H1 (cell line): Measurements from ENCODE around the gene YEATS4. TPM values are rescaled to one million over a fixed set of nuclear protein-coding genes. Genes with fewer than 3 reads are reported as not detected.

Experiments
- CTCF ChIA-PET: fragments of 300-600 bp; sonication (Branson Sonifier 250); formaldehyde crosslinking; loops from one replicate; lab custom pipeline; 2021; ENCODE audit not compliant: partially characterized antibody; lab: Charles Lee
- POLR2A ChIA-PET: fragments of 300-600 bp; sonication (Branson Sonifier 250); formaldehyde crosslinking; loops from one replicate; lab custom pipeline; 2021; ENCODE audit warnings: inconsistent platforms; ENCODE audit not compliant: partially characterized antibody; lab: Charles Lee
- DNase-seq, 2 experiments: peaks; one replicate each; pipeline versions ENCODE4 v3.0.0 to v3.0.0-alpha.2; 2010 to 2022; ENCODE audit warnings: low spot score in 2 of 2, low read depth in 1 of 2, mixed read lengths in 1 of 2
- FAIRE-seq: peaks from 2 replicates; lab custom pipeline; 2011; peaks lifted over from hg19 to GRCh38; lab: Jason Lieb, UNC
- H2AFZ ChIP-seq: 2 replicates; pipeline ENCODE4 v1.8.1; 2012; ENCODE audit warnings: low read length, inconsistent platforms
- H2AK5ac ChIP-seq: 2 replicates; pipeline ENCODE4 v1.6.1; 2013; ENCODE audit warnings: low read depth, low read length
- H2BK120ac ChIP-seq: replicated peaks from 2 replicates; pipeline ENCODE3; 2013; ENCODE audit warnings: low read depth, low read length, inconsistent platforms
- H2BK12ac ChIP-seq: 2 replicates; pipeline ENCODE4 v1.6.1; 2013; ENCODE audit warnings: low read depth, low read length
- H2BK15ac ChIP-seq: 2 replicates; pipeline ENCODE4 v1.6.1; 2013; ENCODE audit warnings: low read length
- H2BK20ac ChIP-seq: 2 replicates; pipeline ENCODE4 v1.6.1; 2013; ENCODE audit warnings: low read length
- H2BK5ac ChIP-seq: 2 replicates; pipeline ENCODE4 v1.6.1; 2013; ENCODE audit warnings: low read depth, low read length
- H3K14ac ChIP-seq: 2 replicates; pipeline ENCODE4 v1.6.1; 2013; ENCODE audit warnings: inconsistent platforms; ENCODE audit not compliant: insufficient read length
- H3K18ac ChIP-seq: 2 replicates; pipeline ENCODE4 v1.6.1; 2013; ENCODE audit warnings: low read length; ENCODE audit errors: extremely low read depth
- H3K23ac ChIP-seq: 2 replicates; pipeline ENCODE4 v1.6.1; 2013; ENCODE audit warnings: inconsistent platforms; ENCODE audit not compliant: insufficient read length
- H3K23me2 ChIP-seq: 2 replicates; pipeline ENCODE4 v1.6.1; 2013; ENCODE audit warnings: low read depth, low read length
- H3K27ac ChIP-seq: 2 replicates; pipeline ENCODE4 v1.6.1; 2011; ENCODE audit warnings: low read depth, low read length, inconsistent platforms
- H3K27me3 ChIP-seq, 4 experiments: replicated peaks in 1 of 4; 1 replicate in 1 of 4; 2 replicates in 3 of 4; pipeline versions ENCODE4 v1.6.1 to v1.8.1; 2011 to 2013; ENCODE audit warnings: low read length in 3 of 4, mild to moderate bottlenecking in 3 of 4, inconsistent platforms in 2 of 4, mixed read lengths in 2 of 4, moderate library complexity in 1 of 4; ENCODE audit not compliant: control insufficient read depth in 3 of 4, insufficient read depth in 3 of 4; ENCODE audit errors: extremely low read depth in 1 of 4
- H3K36me3 ChIP-seq, 4 experiments: 2 replicates each; pipeline versions ENCODE4 v1.6.1 to v1.8.1; 2011 to 2013; ENCODE audit warnings: mild to moderate bottlenecking in 4 of 4, low read length in 3 of 4, moderate library complexity in 2 of 4, control low read depth in 1 of 4, inconsistent platforms in 1 of 4; ENCODE audit not compliant: insufficient read depth in 4 of 4, control insufficient read depth in 2 of 4
- H3K4ac ChIP-seq: replicated peaks from 2 replicates; pipeline ENCODE3; 2013; ENCODE audit warnings: low read length, low read depth, mixed read lengths, inconsistent platforms; ENCODE audit not compliant: insufficient read length
- H3K4me1 ChIP-seq, 4 experiments: replicated peaks in 1 of 4; 1 replicate in 1 of 4; 2 replicates in 3 of 4; pipeline versions ENCODE4 v1.6.1 to v1.8.1; 2011 to 2013; ENCODE audit warnings: low read length in 3 of 4, inconsistent platforms in 2 of 4, mixed read lengths in 1 of 4; ENCODE audit not compliant: insufficient read depth in 4 of 4, control insufficient read depth in 3 of 4
- H3K4me2 ChIP-seq, 2 experiments: 2 replicates each; pipeline versions ENCODE4 v1.6.1 to v1.8.1; 2011 to 2013; ENCODE audit warnings: low read depth in 2 of 2, low read length in 2 of 2, control low read depth in 1 of 2, inconsistent platforms in 1 of 2, mild to moderate bottlenecking in 1 of 2; ENCODE audit not compliant: insufficient read depth in 1 of 2
- H3K4me3 ChIP-seq, 4 experiments: fragments of 200-600, 300-600 bp in 1 of 4; sonication (generic), shearing (Covaris generic), sonication (Bioruptor Twin) in 1 of 4; 2 replicates each; pipeline versions ENCODE4 v1.5.1 to v1.8.1; 2011 to 2016; ENCODE audit warnings: low read length in 4 of 4, low read depth in 3 of 4, control low read depth in 2 of 4, inconsistent platforms in 2 of 4, mild to moderate bottlenecking in 2 of 4, mixed read lengths in 1 of 4, moderate library complexity in 1 of 4; ENCODE audit not compliant: insufficient read depth in 2 of 4; ENCODE audit errors: extremely low read depth in 1 of 4
- H3K56ac ChIP-seq: replicated peaks from 2 replicates; pipeline ENCODE3; 2013; ENCODE audit warnings: low read depth, mild to moderate bottlenecking, mixed read lengths, low read length, inconsistent platforms; ENCODE audit not compliant: insufficient read length
- H3K79me1 ChIP-seq: 2 replicates; pipeline ENCODE4 v1.6.1; 2013; ENCODE audit warnings: low read depth, low read length, control low read depth
- H3K79me2 ChIP-seq, 2 experiments: 2 replicates each; pipeline versions ENCODE4 v1.6.1 to v1.8.1; 2012 to 2013; ENCODE audit warnings: low read length in 2 of 2, mild to moderate bottlenecking in 2 of 2, inconsistent platforms in 1 of 2; ENCODE audit not compliant: insufficient read depth in 2 of 2, control insufficient read depth in 1 of 2
- H3K9ac ChIP-seq, 4 experiments: replicated peaks in 1 of 4; 1 replicate in 1 of 4; 2 replicates in 3 of 4; pipeline versions ENCODE4 v1.6.1 to v1.8.1; 2011 to 2013; ENCODE audit warnings: low read depth in 3 of 4, low read length in 3 of 4, control low read depth in 2 of 4, mild to moderate bottlenecking in 2 of 4, moderate library complexity in 2 of 4, inconsistent platforms in 1 of 4; ENCODE audit errors: extremely low read depth in 1 of 4
- H3K9me3 ChIP-seq, 2 experiments: 2 replicates each; pipeline versions ENCODE4 v1.6.1 to v1.8.1; 2012 to 2013; ENCODE audit warnings: mild to moderate bottlenecking in 2 of 2, moderate library complexity in 2 of 2, control low read depth in 1 of 2, inconsistent platforms in 1 of 2, low read depth in 1 of 2, low read length in 1 of 2, mixed read lengths in 1 of 2; ENCODE audit not compliant: insufficient read depth in 2 of 2
- H4K20me1 ChIP-seq, 2 experiments: replicated peaks in 1 of 2; 2 replicates each; pipeline versions ENCODE3 to v1.8.1; 2011 to 2013; ENCODE audit warnings: inconsistent platforms in 2 of 2, low read length in 2 of 2, mild to moderate bottlenecking in 1 of 2; ENCODE audit not compliant: insufficient read depth in 2 of 2, control insufficient read depth in 1 of 2
- H4K5ac ChIP-seq: 2 replicates; pipeline ENCODE4 v1.6.1; 2013; ENCODE audit warnings: low read length, low read depth, mixed read lengths, inconsistent platforms; ENCODE audit not compliant: insufficient read length
- H4K8ac ChIP-seq: 2 replicates; pipeline ENCODE4 v1.8.0; 2013; ENCODE audit warnings: mild to moderate bottlenecking, moderate library complexity, low read length, inconsistent platforms; ENCODE audit not compliant: insufficient read depth; ENCODE audit errors: extremely low read depth
- H4K91ac ChIP-seq: replicated peaks from 2 replicates; pipeline ENCODE3; 2013; ENCODE audit warnings: low read length, mixed read lengths, inconsistent platforms; ENCODE audit not compliant: insufficient read length
- BRCA1 ChIP-seq: IDR thresholded peaks from 2 replicates; pipeline ENCODE4 v1.6.1; 2012; ENCODE audit warnings: low read depth, low read length, improper control_type of control experiment
- EP300 ChIP-seq, 2 experiments: IDR thresholded peaks; 1 replicate in 1 of 2; 2 replicates in 1 of 2; pipeline ENCODE4 v1.6.1; 2011 to 2012; ENCODE audit warnings: low read depth in 2 of 2, low read length in 2 of 2, mild to moderate bottlenecking in 2 of 2, borderline replicate concordance in 1 of 2, inconsistent platforms in 1 of 2, moderate library complexity in 1 of 2
- EZH2 ChIP-seq: fragments of 200-600 bp; sonication (generic); IDR thresholded peaks from 2 replicates; pipeline ENCODE4 v1.7.1; 2012; ENCODE audit warnings: low read depth, mild to moderate bottlenecking, moderate library complexity, low read length, inconsistent platforms; ENCODE audit not compliant: severe bottlenecking
- KDM1A ChIP-seq: fragments of 200-600, 300-600 bp; sonication (generic); IDR thresholded peaks from 2 replicates; pipeline ENCODE4 v1.7.1; 2016; ENCODE audit warnings: mild to moderate bottlenecking, low read length, borderline replicate concordance
- POU5F1 ChIP-seq: IDR thresholded peaks from 2 replicates; pipeline ENCODE4 v1.6.1; 2011; ENCODE audit warnings: low read depth, mild to moderate bottlenecking, low read length, moderate library complexity
- RAD21 ChIP-seq, 2 experiments: IDR thresholded peaks in 1 of 2; conservative IDR thresholded peaks in 1 of 2; 2 replicates each; pipeline ENCODE4 v1.6.1; 2011; ENCODE audit warnings: low read depth in 2 of 2, low read length in 2 of 2, improper control_type of control experiment in 1 of 2, inconsistent platforms in 1 of 2, mild to moderate bottlenecking in 1 of 2, moderate library complexity in 1 of 2
- RXRA ChIP-seq: IDR thresholded peaks from 2 replicates; pipeline ENCODE4 v1.6.1; 2011; ENCODE audit warnings: low read depth, mild to moderate bottlenecking, low read length, moderate library complexity; ENCODE audit not compliant: insufficient read depth
- SIN3A ChIP-seq, 2 experiments: IDR thresholded peaks in 1 of 2; conservative IDR thresholded peaks in 1 of 2; 2 replicates each; pipeline ENCODE4 v1.6.1; 2011 to 2012; ENCODE audit warnings: low read length in 2 of 2, improper control_type of control experiment in 1 of 2, low read depth in 1 of 2, mild to moderate bottlenecking in 1 of 2
- SIX5 ChIP-seq: IDR thresholded peaks from 2 replicates; pipeline ENCODE4 v1.6.1; 2011; ENCODE audit warnings: mild to moderate bottlenecking, low read depth, low read length
- SP4 ChIP-seq: IDR thresholded peaks from 2 replicates; pipeline ENCODE4 v1.6.1; 2012; ENCODE audit warnings: low read length, inconsistent platforms
- SUZ12 ChIP-seq: fragments of 200-600 bp; sonication (generic); IDR thresholded peaks from 2 replicates; pipeline ENCODE4 v1.6.1; 2012; ENCODE audit warnings: mild to moderate bottlenecking, inconsistent platforms, low read length, moderate library complexity, mixed read lengths
- TCF12 ChIP-seq: IDR thresholded peaks from 2 replicates; pipeline ENCODE4 v1.6.1; 2011; ENCODE audit warnings: low read depth, mild to moderate bottlenecking, low read length
- WGBS, 2 experiments: shearing (Covaris generic) in 1 of 2; methylation state at CpG; one replicate each; pipeline versions ENCODE4 v1.1.6 to v1.1.7; 2013 to 2015; ENCODE audit warnings: low lambda C conversion rate in 2 of 2, mixed read lengths in 2 of 2, inconsistent platforms in 1 of 2, low coverage in 1 of 2, missing lambda C conversion rate in 1 of 2; ENCODE audit not compliant: insufficient replicate concordance in 2 of 2, insufficient coverage in 1 of 2, insufficient read length in 1 of 2; ENCODE audit errors: extremely low coverage in 1 of 2, missing lambda C conversion rate in 1 of 2; 5-methylcytosine and 5-hydroxymethylcytosine counted together
- polyA plus RNA-seq, 7 experiments: library from polyadenylated mRNA; depleted of rRNA in 3 of 7; stranded (reverse) in 5 of 7; unstranded in 2 of 7; fragments of >200 nt in 5 of 7; fragments of 200-250 nt in 2 of 7; gene quantifications; 1 replicate in 5 of 7; 2 replicates in 1 of 7; 4 replicates in 1 of 7; pipeline versions ENCODE4 v1.2.1 to v1.2.3, GENCODE V29; 2011 to 2013; ENCODE audit warnings: missing spikeins in 2 of 7, mixed read lengths in 2 of 7
- total RNA-seq: library from RNA; stranded (reverse); fragmentation: NEBNext Ultra II Directional; extraction: Animal tissue kit (Norgen Biotek cat#: 25700); gene quantifications from 2 replicates; pipeline ENCODE4 v1.2.1, GENCODE V29; 2021

YEATS4 gene
- total and polyA plus RNA-seq, 2 of the 8 experiments (the other 6 are each of a cell fraction or from before 2014, with no cell fraction given), result 25.7 to 32.5 TPM

DNA sequence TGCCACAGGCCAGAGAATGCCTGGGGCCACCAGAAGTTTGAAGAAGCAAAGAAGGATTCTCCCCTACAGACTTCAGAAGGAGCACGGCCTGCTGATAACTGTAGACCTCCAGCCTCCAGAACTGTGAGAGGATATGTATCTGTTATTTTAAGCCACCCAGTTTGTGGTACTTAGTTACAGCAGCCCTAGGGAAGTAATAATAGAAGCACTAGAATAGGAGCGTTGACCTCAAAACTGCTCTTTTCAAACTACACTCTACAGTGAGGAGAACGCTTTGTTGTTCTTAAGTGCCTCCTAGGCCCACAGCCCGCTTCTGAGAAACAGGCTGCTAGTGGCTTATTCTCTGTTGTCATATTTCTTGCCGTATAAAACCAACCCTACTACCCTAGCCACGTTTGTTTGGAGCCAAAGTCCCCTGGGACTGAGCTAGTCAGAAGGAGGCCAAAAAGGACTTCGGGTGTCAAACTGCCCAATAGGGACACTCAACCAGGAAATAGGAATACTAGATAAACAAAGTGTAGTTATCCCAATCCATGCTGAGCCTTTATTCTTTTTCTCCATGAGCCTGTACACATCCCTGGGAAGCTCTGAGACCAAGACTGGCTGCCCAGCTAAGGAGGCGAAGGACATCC is 72.2 kb downstream of the YEATS4 start:
- H3K27me3 ChIP-seq, result no peaks in the 10 kb centered on the region
- H3K4me2 ChIP-seq, result no peak overlapping the region
- no peaks in the 10 kb centered on the region for H3K9me3 ChIP-seq
- no peak overlapping the region for H3K27ac ChIP-seq
- H4K91ac ChIP-seq, result no peak overlapping the region
- H3K79me1 ChIP-seq, result no peaks in the 10 kb centered on the region
- H3K4me1 ChIP-seq, result no peaks in the 10 kb centered on the region
- H3K36me3 ChIP-seq, result no peaks in the 10 kb centered on the region
- no peak overlapping the region for H3K14ac ChIP-seq
- no peak overlapping the region for H2AK5ac ChIP-seq
- H3K4me3 ChIP-seq, result no peak overlapping the region
- H2BK120ac ChIP-seq, result no peak overlapping the region
- DNase-seq (no peak), FAIRE-seq (no peak)
- no peak overlapping the region for H2BK15ac ChIP-seq
- H3K4ac ChIP-seq, result no peak overlapping the region
- no peak overlapping the region for H4K5ac ChIP-seq
- no peak overlapping the region for H2AFZ ChIP-seq
- no peaks in the 10 kb centered on the region for H4K20me1 ChIP-seq
- no peak overlapping the region for H4K8ac ChIP-seq
- no peak overlapping the region for H3K9ac ChIP-seq
- no peak overlapping the region for H3K56ac ChIP-seq
- no peaks in the 10 kb centered on the region for H3K79me2 ChIP-seq
- H3K23me2 ChIP-seq, result peaks cover 2% of the 10 kb centered on the region; the same call in 1 of the 2 replicates
- no peak overlapping the region for H3K18ac ChIP-seq
- H2BK20ac ChIP-seq, result no peak overlapping the region
- CTCF ChIA-PET, result interaction anchor here (1.0 kb wide), 1 partner anchor 170 kb away, joined by 4 read pairs; no protein-coding TSS in a partner anchor
- POLR2A ChIA-PET, result no interaction called here
- H3K23ac ChIP-seq, result no peak overlapping the region
- H2BK5ac ChIP-seq, result no peak overlapping the region
- WGBS, 2 experiments, result 89% methylated on average over 8 of the region's 8 CpGs; no CpG with 5 or more reads in 1 of the 2 experiments
- no peak overlapping the region for H2BK12ac ChIP-seq
- no peak for TF ChIP-seq TCF12
- no peak for TF ChIP-seq SP4
- no peak for TF ChIP-seq RXRA
- TF ChIP-seq SIN3A (conservative IDR thresholded peaks at IDR 0.05 in 1 of 2, IDR thresholded peaks at IDR 0.05 in 1 of 2; ENCODE audit: low read depth in 1 of 2, low read length in 2 of 2), result no peak
- no peak for TF ChIP-seq EZH2
- TF ChIP-seq POU5F1, result no peak
- TF ChIP-seq SIX5, result no peak
- TF ChIP-seq BRCA1, result no peak
- no peak for TF ChIP-seq KDM1A
- TF ChIP-seq EP300 (IDR thresholded peaks at IDR 0.05; ENCODE audit: borderline replicate concordance in 1 of 2, low read depth in 2 of 2, low read length in 2 of 2), result no peak
- TF ChIP-seq RAD21 (IDR thresholded peaks at IDR 0.05 in 1 of 2, conservative IDR thresholded peaks at IDR 0.05 in 1 of 2; ENCODE audit: low read depth in 2 of 2, low read length in 2 of 2), result no peak
- TF ChIP-seq SUZ12, result no peak
